DMS153 (cell line): ENCODE results near the gene GNAT1.

Source experiments
- DNase-seq: peaks from one replicate; lab custom pipeline; 2025; lab: John Stamatoyannopoulos, UW

GNAT1 gene

GRCh38 chr3:50181985-50182384 lies 9.4 kb upstream of the GNAT1 start:
- DNase-seq, result no peak

- DNase-seq, result no peak
Observed at GRCh38 chr3:50182533-50183099, 8.8 kb upstream of the GNAT1 start.

- no peak for DNase-seq
Observed at GRCh38 chr3:50183755-50184154, 7.7 kb upstream of the GNAT1 start.

GRCh38 chr3:50184242-50184978 lies 7.0 kb upstream of the GNAT1 start:
- no peak for DNase-seq

GRCh38 chr3:50185230-50185629 lies 6.2 kb upstream of the GNAT1 start:
- DNase-seq, result no peak

- DNase-seq, result no peak
Observed at GRCh38 chr3:50186096-50186495, 5.3 kb upstream of the GNAT1 start.

GRCh38 chr3:50187750-50188149 lies 3.7 kb upstream of the GNAT1 start:
- DNase-seq, result no peak

GRCh38 chr3:50189274-50189673 lies 2.1 kb upstream of the GNAT1 start:
- DNase-seq, result no peak

- DNase-seq, result no peak
Observed at GRCh38 chr3:50189989-50190388, 1.4 kb upstream of the GNAT1 start.

- DNase-seq, result no peak
Observed at GRCh38 chr3:50192124-50192523, 714 bp downstream of the GNAT1 start.

GRCh38 chr3:50192689-50193141 lies 1.3 kb downstream of the GNAT1 start:
- DNase-seq, result no peak

- DNase-seq, result no peak
Observed at GRCh38 chr3:50193286-50193685, 1.9 kb downstream of the GNAT1 start.

- no peak for DNase-seq
Observed at GRCh38 chr3:50193746-50194127, 2.3 kb downstream of the GNAT1 start.

GRCh38 chr3:50194128-50194902 lies 2.9 kb downstream of the GNAT1 start:
- DNase-seq, result no peak

GRCh38 chr3:50194903-50195500 lies 3.6 kb downstream of the GNAT1 start:
- DNase-seq, result no peak

GRCh38 chr3:50195501-50196252 lies 4.3 kb downstream of the GNAT1 start:
- DNase-seq, result no peak

- no peak for DNase-seq
Observed at GRCh38 chr3:50196253-50196801, 4.9 kb downstream of the GNAT1 start.

- DNase-seq, result no peak
Observed at GRCh38 chr3:50201573-50202315, 10.3 kb downstream of the GNAT1 start.

GRCh38 chr3:50202353-50203112 lies 11.1 kb downstream of the GNAT1 start:
- DNase-seq, result no peak

GRCh38 chr3:50203113-50203808 lies 11.9 kb downstream of the GNAT1 start:
- no peak for DNase-seq
